Smooth muscle cell (in vitro differentiated cells): Measurements from ENCODE around the gene FAM234A. TPM values are rescaled to one million over a fixed set of nuclear protein-coding genes. Genes with fewer than 3 reads are reported as not detected.

Experiments
- DNase-seq: peaks from one replicate; lab custom pipeline; 2025; ENCODE audit not compliant: unreplicated experiment; lab: John Stamatoyannopoulos, UW
- H2AFZ ChIP-seq: fragments of 200-600 bp; sonication (generic); 2 replicates; pipeline ENCODE4 v1.6.0; 2016; ENCODE audit warnings: antibody characterized with exemption, low read depth, mild to moderate bottlenecking
- H3F3A ChIP-seq: fragments of 200-600 bp; sonication (generic); 2 replicates; pipeline ENCODE4 v1.6.0; 2017; ENCODE audit warnings: antibody characterized with exemption, low read depth
- H3K27ac ChIP-seq: fragments of 200-600 bp; sonication (generic); 2 replicates; pipeline ENCODE4 v1.5.1; 2016; ENCODE audit warnings: low read depth, mild to moderate bottlenecking
- H3K27me3 ChIP-seq: fragments of 200-600 bp; sonication (generic); 2 replicates; pipeline ENCODE4 v1.6.1; 2016; ENCODE audit warnings: low read depth, mild to moderate bottlenecking
- H3K36me3 ChIP-seq: fragments of 200-600 bp; sonication (generic); 2 replicates; pipeline ENCODE4 v1.5.1; 2016; ENCODE audit warnings: low read depth
- H3K4me1 ChIP-seq: fragments of 200-600 bp; sonication (generic); 2 replicates; pipeline ENCODE4 v1.5.1; 2016; ENCODE audit warnings: low read depth
- H3K4me2 ChIP-seq: fragments of 200-600 bp; sonication (generic); 2 replicates; pipeline ENCODE4 v1.6.0; 2016; ENCODE audit warnings: mild to moderate bottlenecking
- H3K4me3 ChIP-seq: fragments of 200-600 bp; sonication (generic); 2 replicates; pipeline ENCODE4 v1.5.1; 2016; ENCODE audit warnings: mild to moderate bottlenecking
- H3K79me2 ChIP-seq: fragments of 200-600 bp; sonication (generic); 2 replicates; pipeline ENCODE4 v1.6.0; 2016; ENCODE audit warnings: low read depth, mild to moderate bottlenecking
- H3K9ac ChIP-seq: fragments of 200-600 bp; sonication (generic); 2 replicates; pipeline ENCODE4 v1.6.0; 2016; ENCODE audit warnings: low read depth
- H3K9me3 ChIP-seq: fragments of 200-600 bp; sonication (generic); replicated peaks from 2 replicates; pipeline ENCODE4 v1.5.1; 2016; ENCODE audit warnings: low read depth
- H4K20me1 ChIP-seq: fragments of 200-600 bp; sonication (generic); 2 replicates; pipeline ENCODE4 v1.6.0; 2016; ENCODE audit warnings: low read depth
- WGBS: methylation state at CpG from one replicate; pipeline ENCODE4 v1.1.7; 2016; ENCODE audit warnings: low lambda C conversion rate; 5-methylcytosine and 5-hydroxymethylcytosine counted together
- polyA plus RNA-seq: library from polyadenylated mRNA; unstranded; fragments of >200 nt; fragmentation: Nextera tagmentation; extraction: Ambion mirVana; gene quantifications from 2 replicates; pipeline ENCODE4 v1.2.1, GENCODE V29; 2016
- total RNA-seq: library from RNA; depleted of rRNA; stranded (reverse); fragments of >200 nt; gene quantifications from 2 replicates; pipeline ENCODE4 v1.2.3, GENCODE V29; 2014
- TF ChIP-seq, protein P1 (sequence below): fragments of 200-600 bp; sonication (generic); IDR thresholded peaks from 2 replicates; pipeline ENCODE4 v1.5.1; 2017; ENCODE audit warnings: borderline replicate concordance, mild to moderate bottlenecking, antibody characterized with exemption; ENCODE audit not compliant: insufficient read depth, poor library complexity, severe bottlenecking

The FAM234A gene
- total and polyA plus RNA-seq, 2 experiments from 2014 or later = 83.7 to 87.3 TPM

DNA sequence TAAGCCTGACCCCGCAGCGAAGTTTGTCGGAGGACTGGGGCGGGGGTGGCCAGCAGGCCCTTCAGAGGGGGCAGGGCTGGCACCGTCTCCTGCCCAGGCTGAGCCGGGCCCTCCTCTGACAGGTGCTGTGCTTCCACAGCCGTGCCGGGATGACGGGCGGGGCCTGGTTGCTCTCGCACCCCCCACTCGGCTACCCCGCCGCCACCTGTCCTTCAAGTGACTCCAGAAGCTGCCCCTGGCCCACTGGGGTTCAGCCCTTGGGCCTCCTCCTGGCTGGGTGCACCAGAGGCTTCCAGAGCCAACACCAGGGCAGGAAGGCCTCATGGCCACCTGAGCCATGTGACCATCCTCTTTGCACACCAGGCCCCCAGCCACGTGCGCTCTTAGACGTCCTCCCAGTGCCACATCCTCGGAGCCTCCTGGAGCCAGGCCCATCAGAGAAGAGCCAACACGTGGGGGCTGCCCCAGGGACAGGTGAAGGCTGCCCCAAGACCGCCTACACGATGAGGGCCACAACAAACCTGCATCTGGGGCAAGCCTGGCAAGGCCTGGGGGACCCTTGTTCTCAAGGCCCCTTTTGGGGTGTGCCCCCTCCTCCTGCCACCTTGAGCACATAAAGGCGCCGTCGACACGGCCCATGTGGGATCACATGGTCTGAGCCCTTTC, 55.5 kb downstream of the FAM234A start:
- TF ChIP-seq, protein P1, sequence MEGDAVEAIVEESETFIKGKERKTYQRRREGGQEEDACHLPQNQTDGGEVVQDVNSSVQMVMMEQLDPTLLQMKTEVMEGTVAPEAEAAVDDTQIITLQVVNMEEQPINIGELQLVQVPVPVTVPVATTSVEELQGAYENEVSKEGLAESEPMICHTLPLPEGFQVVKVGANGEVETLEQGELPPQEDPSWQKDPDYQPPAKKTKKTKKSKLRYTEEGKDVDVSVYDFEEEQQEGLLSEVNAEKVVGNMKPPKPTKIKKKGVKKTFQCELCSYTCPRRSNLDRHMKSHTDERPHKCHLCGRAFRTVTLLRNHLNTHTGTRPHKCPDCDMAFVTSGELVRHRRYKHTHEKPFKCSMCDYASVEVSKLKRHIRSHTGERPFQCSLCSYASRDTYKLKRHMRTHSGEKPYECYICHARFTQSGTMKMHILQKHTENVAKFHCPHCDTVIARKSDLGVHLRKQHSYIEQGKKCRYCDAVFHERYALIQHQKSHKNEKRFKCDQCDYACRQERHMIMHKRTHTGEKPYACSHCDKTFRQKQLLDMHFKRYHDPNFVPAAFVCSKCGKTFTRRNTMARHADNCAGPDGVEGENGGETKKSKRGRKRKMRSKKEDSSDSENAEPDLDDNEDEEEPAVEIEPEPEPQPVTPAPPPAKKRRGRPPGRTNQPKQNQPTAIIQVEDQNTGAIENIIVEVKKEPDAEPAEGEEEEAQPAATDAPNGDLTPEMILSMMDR = no peak
- Histone ChIP-seq H3K4me1 (no peaks in the 10 kb centered on the region), H2AFZ (no peak overlapping the region), H4K20me1 (no peaks in the 10 kb centered on the region), H3K4me2 (no peak overlapping the region), H3K9ac (no peak overlapping the region), H3K79me2 (no peaks in the 10 kb centered on the region), H3K27ac (no peak overlapping the region), H3F3A (no peaks in the 10 kb centered on the region), H3K9me3 (no peaks in the 10 kb centered on the region), H3K4me3 (no peak overlapping the region), H3K36me3 (no peaks in the 10 kb centered on the region), H3K27me3 (no peaks in the 10 kb centered on the region)
- WGBS = 97% methylated on average over 25 of the region's 25 CpGs
- no peak for DNase-seq

DNA sequence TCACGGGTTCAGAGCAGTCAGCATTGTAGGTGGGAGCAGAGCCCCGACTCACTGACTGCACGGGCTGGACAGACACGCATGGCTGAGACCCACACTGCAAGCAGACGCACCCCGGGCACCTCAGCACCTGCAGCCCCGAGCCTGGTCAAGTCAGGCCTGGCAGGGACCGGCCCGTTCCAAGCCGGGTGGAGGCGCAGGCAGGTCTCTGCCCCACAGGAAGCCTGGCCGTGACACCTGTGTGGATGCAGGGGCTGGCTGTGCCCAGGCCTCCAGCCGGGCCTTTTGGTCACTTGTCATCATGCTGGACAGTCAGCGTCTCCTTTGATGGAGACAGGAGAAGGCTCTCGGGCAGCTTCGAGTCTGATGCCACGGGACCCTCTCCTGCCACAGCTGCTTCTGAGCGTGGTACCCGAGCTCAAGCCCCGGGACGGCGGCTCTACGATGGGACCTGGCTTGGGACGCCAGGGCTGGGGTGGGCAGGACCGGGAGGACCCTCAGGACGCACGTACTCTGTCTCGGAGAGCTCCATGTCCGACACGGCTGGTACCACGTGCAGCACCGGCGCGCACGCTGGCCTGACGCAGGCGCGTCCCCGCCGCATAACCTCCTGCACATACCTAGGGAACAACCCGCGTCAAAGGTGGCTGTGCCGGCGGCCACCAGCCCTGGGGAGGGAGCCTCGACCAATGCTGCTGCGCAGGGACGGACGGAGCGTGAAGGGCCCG, 56.2 kb downstream of the FAM234A start:
- H3K36me3 ChIP-seq = no peaks in the 10 kb centered on the region
- no peak overlapping the region for H2AFZ ChIP-seq
- H3K9me3 ChIP-seq = no peaks in the 10 kb centered on the region
- no peaks in the 10 kb centered on the region for H3F3A ChIP-seq
- WGBS = 96% methylated on average over 34 of the region's 50 CpGs
- H3K4me1 ChIP-seq = no peaks in the 10 kb centered on the region
- TF ChIP-seq, protein P1 = no peak
- H3K4me2 ChIP-seq = no peak overlapping the region
- H3K9ac ChIP-seq = no peak overlapping the region
- H3K4me3 ChIP-seq = no peak overlapping the region
- H3K79me2 ChIP-seq = no peaks in the 10 kb centered on the region
- no peaks in the 10 kb centered on the region for H3K27me3 ChIP-seq
- no peaks in the 10 kb centered on the region for H4K20me1 ChIP-seq
- H3K27ac ChIP-seq = no peak overlapping the region
- DNase-seq = no peak

DNA sequence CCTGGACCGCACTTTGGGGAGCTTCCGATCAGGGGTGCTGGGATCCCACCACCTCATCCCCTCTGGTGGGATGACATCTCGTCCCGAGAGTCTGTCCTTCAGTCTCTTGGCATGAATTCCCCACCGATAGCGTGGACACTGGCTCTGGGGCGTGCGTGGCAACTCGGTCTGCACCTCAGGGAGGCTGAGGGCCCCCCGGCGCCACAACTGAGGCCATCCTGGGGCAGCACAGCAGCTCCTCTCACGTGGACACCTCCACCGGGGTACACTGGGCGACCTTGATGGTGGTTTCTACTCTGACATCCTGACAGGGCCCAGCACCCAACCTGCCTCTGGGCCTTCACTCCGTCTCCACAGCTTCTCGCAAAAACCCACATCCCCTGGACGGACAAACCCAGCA, 56.9 kb downstream of the FAM234A start:
- DNase-seq = no peak
- Histone ChIP-seq H3K4me1 (no peaks in the 10 kb centered on the region), H3K27me3 (no peaks in the 10 kb centered on the region), H3K4me3 (no peak overlapping the region), H3K27ac (no peak overlapping the region), H3K79me2 (no peaks in the 10 kb centered on the region), H2AFZ (no peak overlapping the region), H4K20me1 (no peaks in the 10 kb centered on the region), H3F3A (no peaks in the 10 kb centered on the region), H3K36me3 (no peaks in the 10 kb centered on the region), H3K4me2 (no peak overlapping the region), H3K9me3 (no peaks in the 10 kb centered on the region), H3K9ac (no peak overlapping the region)
- TF ChIP-seq, protein P1 = no peak
- WGBS = 98% methylated on average over 17 of the region's 17 CpGs
